Osteoblast (primary cell): Measurements from ENCODE around the gene PSD4. TPM values are rescaled to one million over a fixed set of nuclear protein-coding genes. Genes with fewer than 3 reads are reported as not detected.

Source experiments
- DNase-seq: peaks from one replicate; pipeline ENCODE4 v3.0.0; 2011; ENCODE audit warnings: low spot score, mixed read lengths; ENCODE audit not compliant: insufficient read length; ENCODE audit errors: missing footprints
- H2AFZ ChIP-seq: 2 replicates; pipeline ENCODE4 v1.6.0; 2011; ENCODE audit warnings: mild to moderate bottlenecking, low read length
- H3K27ac ChIP-seq: 2 replicates; pipeline ENCODE4 v1.5.1; 2011; ENCODE audit warnings: mild to moderate bottlenecking, low read depth, low read length, moderate library complexity
- H3K27me3 ChIP-seq: 2 replicates; pipeline ENCODE4 v1.6.0; 2012; ENCODE audit warnings: mild to moderate bottlenecking, control low read depth, inconsistent platforms, low read length, moderate library complexity; ENCODE audit not compliant: insufficient read depth
- H3K36me3 ChIP-seq: 2 replicates; pipeline ENCODE4 v1.5.1; 2011; ENCODE audit warnings: mild to moderate bottlenecking, low read length, control low read depth, moderate library complexity; ENCODE audit not compliant: insufficient read depth
- H3K4me1 ChIP-seq: 2 replicates; pipeline ENCODE4 v1.5.1; 2011; ENCODE audit warnings: mild to moderate bottlenecking, low read length, control low read depth, moderate library complexity; ENCODE audit not compliant: insufficient read depth
- H3K4me2 ChIP-seq: 2 replicates; pipeline ENCODE4 v1.6.0; 2011; ENCODE audit warnings: mild to moderate bottlenecking, low read length; ENCODE audit not compliant: insufficient read depth
- H3K4me3 ChIP-seq: fragments of 200-600 bp; sonication (generic); 3 replicates; pipeline ENCODE4 v1.5.1; 2012; ENCODE audit warnings: mild to moderate bottlenecking, low read length, inconsistent platforms; ENCODE audit not compliant: insufficient read depth
- H3K79me2 ChIP-seq: 2 replicates; pipeline ENCODE4 v1.6.0; 2012; ENCODE audit warnings: mild to moderate bottlenecking, low read length, control low read depth, inconsistent platforms; ENCODE audit not compliant: insufficient read depth
- H3K9me3 ChIP-seq: 2 replicates; pipeline ENCODE4 v1.5.1; 2011; ENCODE audit warnings: low read depth, low read length, control low read depth
- H4K20me1 ChIP-seq: 2 replicates; pipeline ENCODE4 v1.6.0; 2012; ENCODE audit warnings: mild to moderate bottlenecking, low read length, control low read depth; ENCODE audit not compliant: insufficient read depth
- total RNA-seq: library from RNA; depleted of rRNA; stranded (reverse); fragments of >200 nt; gene quantifications from 2 replicates; pipeline ENCODE4 v1.2.3, GENCODE V29; 2012
- TF ChIP-seq, protein P1 (sequence below): IDR thresholded peaks from 2 replicates; pipeline ENCODE4 v1.5.1; 2011; ENCODE audit warnings: mild to moderate bottlenecking, low read depth, low read length, moderate library complexity; ENCODE audit errors: extremely low read depth

Gene PSD4
- total RNA-seq, 1 donor, result 1.8 TPM

DNA sequence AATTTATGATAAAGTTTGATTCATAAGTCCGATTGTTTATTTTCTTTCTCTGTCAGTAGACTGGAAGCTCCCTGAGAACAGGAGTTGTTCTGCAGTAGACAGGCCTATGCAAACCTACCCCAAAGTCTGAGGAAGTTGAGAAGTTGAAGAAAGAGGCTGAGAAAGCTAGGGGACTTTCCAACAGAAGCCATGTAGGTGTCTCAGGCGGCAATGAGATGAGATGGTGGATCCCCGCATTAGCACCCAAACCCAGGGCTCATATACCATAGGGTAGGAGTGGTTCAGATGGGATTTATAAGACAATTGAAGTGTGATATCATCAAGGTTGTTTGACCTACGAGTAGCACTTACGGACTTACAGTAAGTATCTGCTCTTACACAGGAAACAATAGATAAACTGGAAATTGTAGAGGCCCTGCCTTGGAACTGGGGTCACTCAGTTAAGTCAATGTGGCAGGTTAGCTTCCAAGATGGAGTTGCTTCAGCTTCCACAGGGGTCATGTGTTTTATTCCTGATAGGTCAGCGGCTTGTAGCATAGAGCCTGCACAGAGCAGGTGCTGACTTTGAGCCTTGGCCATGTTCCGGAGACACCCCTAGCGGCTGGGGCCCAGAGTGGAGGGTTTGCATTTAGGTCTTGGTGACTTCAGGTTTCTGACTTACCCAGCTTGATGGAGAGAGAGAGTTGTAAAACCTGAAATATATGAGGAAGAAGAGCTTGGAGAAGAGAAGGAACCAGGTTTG lies 2.3 kb upstream of the PSD4 start:
- no peak for DNase-seq
- H3K4me2 ChIP-seq, result no peak overlapping the region

DNA sequence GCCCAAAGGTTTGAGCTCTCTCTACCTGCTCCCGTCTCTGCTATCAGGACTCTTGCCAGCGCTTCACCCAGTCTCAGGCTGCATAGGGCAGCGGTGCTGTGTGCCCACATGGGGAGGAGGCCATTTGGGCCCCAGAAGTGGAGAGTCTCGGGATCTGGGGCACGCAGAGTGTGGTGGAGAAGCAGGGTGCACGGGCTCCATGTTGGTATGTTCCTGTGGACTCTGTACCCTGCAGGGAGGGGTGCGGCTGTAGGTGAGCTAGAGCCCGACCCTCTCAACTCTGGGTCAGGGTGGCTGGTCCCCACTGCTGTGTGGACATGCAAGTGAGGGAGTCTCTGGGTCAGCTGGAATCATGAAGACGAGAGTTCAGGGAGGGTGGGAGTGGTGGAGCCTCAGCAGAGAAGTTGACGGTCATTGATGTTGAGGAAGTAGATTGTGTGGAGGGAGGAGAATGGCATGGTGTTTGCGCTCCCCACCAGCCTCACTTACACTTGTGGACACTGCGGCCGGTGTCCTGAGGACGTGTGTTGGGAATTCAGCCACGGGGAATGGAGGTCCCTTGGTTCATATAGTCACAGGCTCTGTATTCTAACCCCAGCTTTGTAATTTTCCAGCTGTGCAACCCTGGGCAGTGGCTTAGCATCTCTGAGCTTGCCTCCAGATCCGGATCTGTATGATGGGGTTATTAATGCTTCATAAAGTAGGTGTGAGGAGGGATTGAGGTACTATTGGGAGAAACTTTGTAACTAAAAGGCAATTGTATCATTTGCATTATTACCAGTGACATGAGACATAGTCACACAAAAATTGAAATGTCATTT lies 840 bp upstream of the PSD4 start:
- no peak overlapping the region for H3K4me3 ChIP-seq
- TF ChIP-seq, protein P1, sequence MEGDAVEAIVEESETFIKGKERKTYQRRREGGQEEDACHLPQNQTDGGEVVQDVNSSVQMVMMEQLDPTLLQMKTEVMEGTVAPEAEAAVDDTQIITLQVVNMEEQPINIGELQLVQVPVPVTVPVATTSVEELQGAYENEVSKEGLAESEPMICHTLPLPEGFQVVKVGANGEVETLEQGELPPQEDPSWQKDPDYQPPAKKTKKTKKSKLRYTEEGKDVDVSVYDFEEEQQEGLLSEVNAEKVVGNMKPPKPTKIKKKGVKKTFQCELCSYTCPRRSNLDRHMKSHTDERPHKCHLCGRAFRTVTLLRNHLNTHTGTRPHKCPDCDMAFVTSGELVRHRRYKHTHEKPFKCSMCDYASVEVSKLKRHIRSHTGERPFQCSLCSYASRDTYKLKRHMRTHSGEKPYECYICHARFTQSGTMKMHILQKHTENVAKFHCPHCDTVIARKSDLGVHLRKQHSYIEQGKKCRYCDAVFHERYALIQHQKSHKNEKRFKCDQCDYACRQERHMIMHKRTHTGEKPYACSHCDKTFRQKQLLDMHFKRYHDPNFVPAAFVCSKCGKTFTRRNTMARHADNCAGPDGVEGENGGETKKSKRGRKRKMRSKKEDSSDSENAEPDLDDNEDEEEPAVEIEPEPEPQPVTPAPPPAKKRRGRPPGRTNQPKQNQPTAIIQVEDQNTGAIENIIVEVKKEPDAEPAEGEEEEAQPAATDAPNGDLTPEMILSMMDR, result no peak
- no peaks in the 10 kb centered on the region for H3K36me3 ChIP-seq
- DNase-seq, result no peak
- H2AFZ ChIP-seq, result no peak overlapping the region
- H3K4me2 ChIP-seq, result no peak overlapping the region
- no peaks in the 10 kb centered on the region for H3K27me3 ChIP-seq
- H3K79me2 ChIP-seq, result no peaks in the 10 kb centered on the region
- H4K20me1 ChIP-seq, result no peaks in the 10 kb centered on the region
- no peak overlapping the region for H3K27ac ChIP-seq
- H3K4me1 ChIP-seq, result no peaks in the 10 kb centered on the region
- no peaks in the 10 kb centered on the region for H3K9me3 ChIP-seq

More for the DNA sequence above, 2.3 kb upstream of the PSD4 start:
- no peaks in the 10 kb centered on the region for H3K27me3 ChIP-seq
- no peaks in the 10 kb centered on the region for H3K79me2 ChIP-seq
- no peaks in the 10 kb centered on the region for H4K20me1 ChIP-seq
- no peaks in the 10 kb centered on the region for H3K36me3 ChIP-seq
- no peaks in the 10 kb centered on the region for H3K4me1 ChIP-seq
- TF ChIP-seq, protein P1, result no peak
- no peaks in the 10 kb centered on the region for H3K9me3 ChIP-seq
- no peak overlapping the region for H3K27ac ChIP-seq
- H2AFZ ChIP-seq, result no peak overlapping the region
- H3K4me3 ChIP-seq, result no peak overlapping the region

DNA sequence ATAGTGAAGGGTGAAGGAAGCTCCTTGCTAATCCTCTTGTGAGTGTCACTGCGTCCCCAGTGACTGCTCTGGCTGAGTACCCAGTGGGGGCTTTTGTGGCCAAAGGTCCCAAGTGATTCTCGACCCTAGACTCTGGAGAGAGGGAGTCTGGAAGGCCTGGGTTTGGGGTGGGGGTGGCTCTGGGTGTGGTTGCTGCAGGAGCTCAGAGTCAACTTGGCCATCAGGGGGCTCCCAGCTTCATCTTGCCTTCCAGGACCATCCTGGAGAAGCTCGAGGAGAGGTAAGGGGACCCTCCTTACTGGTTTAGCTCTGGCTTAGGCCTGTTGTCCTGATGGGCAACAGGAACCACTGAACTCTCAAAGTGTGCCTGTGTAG lies 592 bp downstream of the PSD4 start:
- DNase-seq, result no peak
- TF ChIP-seq, protein P1, result no peak
- no peak overlapping the region for H2AFZ ChIP-seq
- H3K27ac ChIP-seq, result no peak overlapping the region
- no peaks in the 10 kb centered on the region for H3K27me3 ChIP-seq
- H3K36me3 ChIP-seq, result no peaks in the 10 kb centered on the region
- no peaks in the 10 kb centered on the region for H3K9me3 ChIP-seq
- no peaks in the 10 kb centered on the region for H4K20me1 ChIP-seq
- H3K4me3 ChIP-seq, result no peak overlapping the region
- no peaks in the 10 kb centered on the region for H3K79me2 ChIP-seq
- H3K4me1 ChIP-seq, result no peaks in the 10 kb centered on the region
- no peak overlapping the region for H3K4me2 ChIP-seq

DNA sequence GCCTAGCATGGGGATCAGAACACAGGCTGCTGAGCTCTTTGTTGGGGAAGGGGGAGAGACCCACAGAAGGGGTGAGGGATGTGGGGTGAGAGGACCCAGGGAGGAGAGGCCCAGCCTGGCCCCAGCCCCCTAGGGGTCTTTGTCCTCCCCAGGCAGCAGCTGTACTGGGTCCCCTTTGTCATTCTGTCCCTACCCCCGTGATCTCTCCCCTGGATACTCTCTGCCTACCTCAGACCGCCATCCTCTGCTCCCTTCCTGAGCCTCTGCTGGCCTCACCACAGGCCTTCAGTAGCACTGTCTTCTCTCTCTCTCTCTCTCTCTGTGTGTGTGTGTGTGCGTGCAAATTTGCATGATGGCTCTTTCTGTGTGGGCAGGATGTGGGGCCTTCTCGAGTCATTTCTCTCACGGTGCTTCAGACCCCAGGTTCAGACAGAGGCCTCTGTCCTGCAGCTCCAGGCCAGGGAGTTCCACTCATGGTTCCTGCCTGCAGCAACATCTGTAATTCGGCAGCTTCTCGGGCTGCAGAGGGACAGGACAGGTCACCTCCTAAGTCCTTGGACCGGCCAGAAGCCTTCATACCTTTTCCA lies 1.4 kb downstream of the PSD4 start:
- no peaks in the 10 kb centered on the region for H3K9me3 ChIP-seq
- TF ChIP-seq, protein P1, result no peak
- no peaks in the 10 kb centered on the region for H3K27me3 ChIP-seq
- no peaks in the 10 kb centered on the region for H4K20me1 ChIP-seq
- H3K79me2 ChIP-seq, result no peaks in the 10 kb centered on the region
- no peaks in the 10 kb centered on the region for H3K4me1 ChIP-seq
- H3K27ac ChIP-seq, result no peak overlapping the region
- no peaks in the 10 kb centered on the region for H3K36me3 ChIP-seq
- no peak overlapping the region for H3K4me3 ChIP-seq
- H2AFZ ChIP-seq, result no peak overlapping the region
- DNase-seq, result no peak
- H3K4me2 ChIP-seq, result no peak overlapping the region
